GM10266 (cell line): ENCODE measurements around the gene RENBP.

Experiments
- DNase-seq: peaks from one replicate; pipeline ENCODE4 v3.0.0; 2012; ENCODE audit errors: extremely low spot score
- TF ChIP-seq, protein P1 (sequence below): IDR thresholded peaks from 2 replicates; pipeline ENCODE4 v1.5.1; 2012; ENCODE audit warnings: mild to moderate bottlenecking, low read depth; ENCODE audit not compliant: control insufficient read depth, insufficient read depth; ENCODE audit errors: missing control alignments

RENBP gene

DNA sequence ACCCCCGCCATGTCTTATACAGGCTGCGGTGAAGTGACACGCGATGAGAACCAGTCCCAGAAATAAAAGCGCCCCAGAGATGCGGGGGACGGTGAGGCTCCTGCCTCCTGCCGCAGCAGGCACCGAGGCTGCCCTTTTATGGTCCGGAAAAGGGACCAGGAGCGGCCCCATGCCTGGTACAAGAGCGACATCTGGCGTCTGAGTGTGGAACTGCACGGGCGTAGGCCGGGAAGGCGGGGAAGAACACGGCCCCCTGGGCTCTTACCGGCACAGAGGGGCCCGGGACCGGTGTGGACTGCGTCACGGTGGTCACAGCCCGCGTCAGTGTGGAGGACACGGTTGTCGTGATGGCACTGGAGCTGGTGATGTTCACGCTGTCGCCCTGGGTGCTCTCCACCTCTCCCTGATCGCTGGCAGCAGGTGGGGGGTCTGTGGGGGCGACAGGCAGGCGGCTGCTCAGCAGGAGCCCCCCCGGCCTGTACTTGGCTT lies 8.9 kb upstream of the RENBP start:
- DNase-seq, result peak; percentile 85
- TF ChIP-seq, protein P1, sequence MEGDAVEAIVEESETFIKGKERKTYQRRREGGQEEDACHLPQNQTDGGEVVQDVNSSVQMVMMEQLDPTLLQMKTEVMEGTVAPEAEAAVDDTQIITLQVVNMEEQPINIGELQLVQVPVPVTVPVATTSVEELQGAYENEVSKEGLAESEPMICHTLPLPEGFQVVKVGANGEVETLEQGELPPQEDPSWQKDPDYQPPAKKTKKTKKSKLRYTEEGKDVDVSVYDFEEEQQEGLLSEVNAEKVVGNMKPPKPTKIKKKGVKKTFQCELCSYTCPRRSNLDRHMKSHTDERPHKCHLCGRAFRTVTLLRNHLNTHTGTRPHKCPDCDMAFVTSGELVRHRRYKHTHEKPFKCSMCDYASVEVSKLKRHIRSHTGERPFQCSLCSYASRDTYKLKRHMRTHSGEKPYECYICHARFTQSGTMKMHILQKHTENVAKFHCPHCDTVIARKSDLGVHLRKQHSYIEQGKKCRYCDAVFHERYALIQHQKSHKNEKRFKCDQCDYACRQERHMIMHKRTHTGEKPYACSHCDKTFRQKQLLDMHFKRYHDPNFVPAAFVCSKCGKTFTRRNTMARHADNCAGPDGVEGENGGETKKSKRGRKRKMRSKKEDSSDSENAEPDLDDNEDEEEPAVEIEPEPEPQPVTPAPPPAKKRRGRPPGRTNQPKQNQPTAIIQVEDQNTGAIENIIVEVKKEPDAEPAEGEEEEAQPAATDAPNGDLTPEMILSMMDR, result peak; percentile 87

DNA sequence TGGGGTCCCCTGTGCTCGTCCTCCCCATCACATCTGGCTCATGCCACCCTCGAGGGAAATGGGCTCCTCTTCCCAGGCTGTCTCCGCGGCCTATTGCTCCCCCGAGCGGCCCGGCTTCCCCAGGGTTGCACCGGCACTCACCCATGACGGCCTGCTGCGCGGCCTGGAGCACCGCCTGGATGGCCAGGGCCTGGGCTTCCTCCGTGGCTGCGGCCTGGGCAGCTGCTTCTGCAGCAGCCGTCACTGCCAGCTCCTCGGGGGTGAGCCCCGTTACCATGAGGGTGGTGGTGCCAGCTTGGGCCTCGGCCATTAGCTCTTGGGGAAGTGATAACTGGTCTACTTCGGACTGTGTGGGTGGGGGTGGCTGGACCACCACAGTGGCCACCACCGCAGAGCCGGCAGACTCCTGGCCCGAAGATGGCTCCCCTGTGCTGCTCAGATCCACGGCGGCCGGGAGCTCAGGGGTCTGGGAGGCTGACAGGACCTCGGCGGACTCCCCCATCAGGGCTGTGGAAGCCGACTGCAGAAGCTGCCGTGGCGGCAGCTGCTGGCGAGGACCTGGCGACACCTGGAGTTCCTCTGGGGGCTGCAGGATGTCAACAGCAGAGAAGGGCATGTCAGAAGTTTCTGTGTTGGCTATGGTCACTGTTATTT lies 8.1 kb upstream of the RENBP start:
- DNase-seq, result no peak
- TF ChIP-seq, protein P1, result no peak

DNA sequence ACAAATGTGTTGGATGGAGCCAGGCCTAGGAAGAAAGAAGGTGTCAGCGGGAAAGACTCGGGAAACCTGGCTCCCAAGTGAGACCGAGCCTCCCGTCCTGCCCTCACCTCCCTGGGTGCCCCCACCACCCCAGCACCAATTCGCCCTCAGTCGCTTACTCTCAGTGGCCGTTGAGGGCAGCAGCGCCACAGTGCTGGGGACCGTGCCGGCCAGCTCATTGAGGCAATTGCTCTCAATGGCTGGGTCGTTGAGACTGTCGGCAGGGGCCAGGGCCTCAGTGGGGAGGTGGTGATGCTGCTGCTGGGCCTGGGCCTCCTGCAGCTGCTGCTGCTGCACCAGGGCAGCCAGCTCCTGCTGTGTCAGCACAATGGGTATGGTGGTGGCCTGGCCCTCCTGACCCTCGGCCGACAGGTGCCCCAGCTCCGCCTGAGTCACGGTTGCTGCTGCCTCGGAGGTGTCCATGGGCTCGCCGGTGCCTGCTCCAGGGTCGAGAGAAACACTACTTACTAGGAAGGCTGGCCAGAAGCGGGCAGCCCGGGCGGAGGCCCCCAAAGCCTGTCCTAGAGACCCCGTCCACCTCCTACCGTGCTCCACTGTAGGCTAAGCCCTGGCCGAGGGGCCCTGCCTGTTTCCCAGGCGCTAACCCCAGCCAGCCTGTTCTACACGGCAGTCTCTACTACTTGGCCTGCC lies 7.4 kb upstream of the RENBP start:
- DNase-seq, result no peak
- TF ChIP-seq, protein P1, result no peak

DNA sequence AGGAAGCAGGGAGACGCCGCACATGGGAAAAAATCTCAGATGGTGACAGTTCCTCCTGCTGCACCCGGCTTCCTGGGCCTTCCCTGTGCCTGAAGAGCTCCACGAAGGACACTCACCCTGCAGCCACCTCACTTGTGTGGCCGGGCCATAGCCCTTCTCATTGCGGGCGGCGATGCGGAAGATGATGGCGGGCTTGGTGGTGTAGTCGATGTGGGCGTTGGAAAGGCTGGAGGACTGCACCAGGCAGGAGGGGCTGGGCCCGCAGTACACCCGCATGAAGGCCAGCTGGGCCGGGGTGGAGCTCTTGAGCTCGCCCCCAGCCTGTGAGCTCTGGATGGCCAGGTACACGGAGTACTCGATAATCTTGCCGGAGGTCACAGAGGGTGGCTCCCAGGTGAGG lies 5.7 kb upstream of the RENBP start:
- no peak for DNase-seq

DNA sequence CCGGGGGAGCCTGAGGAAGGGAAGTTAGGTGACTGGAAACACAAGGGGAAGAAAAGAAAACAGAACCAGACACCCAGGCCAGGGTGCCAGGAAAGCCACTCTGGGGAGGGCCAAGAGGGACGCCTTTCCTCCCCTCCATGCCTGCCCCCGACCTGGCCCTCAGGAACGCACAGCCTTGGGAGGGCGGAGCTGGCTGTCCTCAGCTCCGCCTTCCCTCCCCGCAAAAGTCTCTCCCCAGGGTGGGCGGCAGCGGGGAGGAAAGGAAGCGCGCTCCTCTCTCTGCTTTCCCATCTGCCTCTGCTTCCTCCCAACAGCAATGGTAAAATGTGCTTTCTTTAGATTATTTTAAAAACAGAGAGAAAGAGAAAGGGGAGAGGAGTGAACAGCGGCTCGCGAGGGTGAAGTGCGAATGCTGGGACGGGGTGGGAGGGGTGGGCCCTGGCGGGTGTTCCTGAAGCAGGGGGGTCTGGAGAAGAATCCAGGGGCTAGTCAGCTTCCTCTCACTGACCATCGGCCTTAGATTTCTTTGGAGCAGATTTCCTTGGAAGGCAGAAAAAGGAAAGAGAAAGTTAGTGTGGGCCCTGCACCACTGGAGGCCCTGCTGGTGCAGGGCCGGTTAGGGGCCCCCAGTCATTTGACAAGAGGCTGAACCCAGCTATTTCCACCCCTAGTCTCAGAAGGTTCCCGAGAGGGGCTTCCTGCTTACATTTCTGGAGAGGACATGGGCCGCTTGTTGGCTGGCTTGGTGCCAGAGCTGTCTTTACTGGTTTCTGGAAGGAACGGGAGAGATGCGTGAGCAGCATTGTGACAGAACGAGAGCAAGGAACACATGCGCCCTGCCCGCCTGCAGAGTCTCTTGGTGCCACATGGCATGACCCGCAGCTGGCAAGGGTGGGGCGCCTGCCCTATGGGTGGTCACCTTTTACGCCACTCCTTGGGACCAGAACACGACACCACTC lies 4.7 kb upstream of the RENBP start:
- DNase-seq, result no peak

More for the DNA sequence above, 5.7 kb upstream of the RENBP start:
- TF ChIP-seq, protein P1, result no peak

DNA sequence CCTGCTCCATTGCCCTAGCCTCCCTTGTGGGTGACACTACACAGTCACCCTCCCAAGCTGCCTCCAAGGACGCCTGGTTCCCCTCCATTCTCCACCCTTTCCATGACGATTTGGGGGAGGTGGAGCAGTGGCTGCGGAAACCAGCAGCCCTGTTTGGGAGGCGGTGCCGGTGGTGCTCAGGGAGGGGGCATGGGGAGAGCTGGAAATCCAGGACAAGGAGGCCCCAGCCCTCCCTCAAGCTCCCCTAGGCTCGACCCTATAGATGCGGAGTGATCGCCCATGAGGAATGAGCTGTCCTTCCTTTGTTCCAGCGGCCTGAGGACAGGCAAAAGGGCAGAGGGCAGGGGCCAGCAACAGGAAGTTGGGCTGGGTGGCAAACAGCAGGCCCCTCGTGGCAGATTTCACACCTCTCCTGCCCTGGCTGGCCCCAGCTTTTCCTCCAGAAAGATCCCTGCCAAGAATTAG lies 3.6 kb upstream of the RENBP start:
- TF ChIP-seq, protein P1, result no peak

More for the DNA sequence above, 4.7 kb upstream of the RENBP start:
- TF ChIP-seq, protein P1, result no peak

More for the DNA sequence above, 3.6 kb upstream of the RENBP start:
- no peak for DNase-seq
